Ascending aorta (tissue), 2 donors: ENCODE data around the gene SMPDL3A. TPM values are rescaled to one million over a fixed set of nuclear protein-coding genes. Genes with fewer than 3 reads are reported as not detected.

Source experiments
- DNase-seq, 2 donors: peaks; one replicate each; pipeline ENCODE4 v3.0.0-alpha.2; 2019; ENCODE audit warnings: low spot score in 2 of 2
- H3K27ac ChIP-seq, 2 donors: fragments of 200-600 bp; sonication (generic); one replicate each; pipeline ENCODE4 v1.5.1; 2016 to 2017; ENCODE audit warnings: mild to moderate bottlenecking in 1 of 2
- H3K27me3 ChIP-seq: fragments of 200-600 bp; sonication (generic); one replicate; pipeline ENCODE4 v1.5.1; 2017
- H3K36me3 ChIP-seq, 2 donors: fragments of 200-600 bp; sonication (generic); one replicate each; pipeline ENCODE4 v1.5.1; 2016
- H3K4me1 ChIP-seq, 2 donors: fragments of 200-600 bp; sonication (generic); one replicate each; pipeline ENCODE4 v1.5.1; 2016 to 2017; ENCODE audit warnings: mild to moderate bottlenecking in 1 of 2
- H3K4me3 ChIP-seq, 2 donors: fragments of 200-600 bp; sonication (generic); one replicate each; pipeline ENCODE4 v1.5.1; 2016 to 2017; ENCODE audit warnings: mild to moderate bottlenecking in 1 of 2
- H3K9me3 ChIP-seq, 2 donors: fragments of 200-600 bp; sonication (generic); one replicate each; pipeline ENCODE4 v1.5.1; 2016
- CTCF ChIP-seq, 3 experiments: fragments of 200-600 bp in 2 of 3; fragments of 450-650 bp in 1 of 3; sonication (generic) in 2 of 3; IDR thresholded peaks; one replicate each; pipeline ENCODE4 v1.5.1; 2016 to 2019; ENCODE audit warnings: antibody characterized with exemption in 3 of 3, mild to moderate bottlenecking in 1 of 3, moderate library complexity in 1 of 3
- intact Hi-C: fragments of 100-400 bp; cut with DNase I; formaldehyde crosslinking; loops from one replicate; pipeline ENCODE4 v1.15.1; 2023
- total RNA-seq: library from RNA; depleted of rRNA; stranded (reverse); fragments of >200 nt; gene quantifications from one replicate; pipeline ENCODE4 v1.1.0, GENCODE V29; 2016

The SMPDL3A gene
- total RNA-seq, 1 donor from 2014 or later: 2.7 TPM

GRCh38 chr6:122779667-122780066, 9.4 kb upstream of the SMPDL3A start, which contains the start of gene FABP7:
Gene FABP7, plus strand, starts transcription at chr6:122779716. Its CDS starts 79 bp downstream, at chr6:122779795.
- TF ChIP-seq CTCF (IDR thresholded peaks at IDR 0.05): no peak
- Histone ChIP-seq H3K36me3 (no peaks in the 10 kb centered on the region), H3K4me3 (no peak within 1 kb of the TSS), H3K27me3 (no peaks in the 10 kb centered on the region), H3K9me3 (no peaks in the 10 kb centered on the region), H3K27ac (no peak within 1 kb of the TSS), H3K4me1 (no peaks in the 10 kb centered on the region)
- DNase-seq: no peak
- intact Hi-C loops: no loop called here

- Histone ChIP-seq H3K4me1 (no peaks in the 10 kb centered on the region), H3K9me3 (no peaks in the 10 kb centered on the region), H3K27me3 (no peaks in the 10 kb centered on the region), H3K36me3 (no peaks in the 10 kb centered on the region), H3K27ac (no peak overlapping the region), H3K4me3 (no peak overlapping the region)
- intact Hi-C loops: no loop called here
- DNase-seq: no peak
- no peak for TF ChIP-seq CTCF (IDR thresholded peaks at IDR 0.05)
Measured at GRCh38 chr6:122780114-122780513, 8.9 kb upstream of the SMPDL3A start.

GRCh38 chr6:122781716-122782115, 7.3 kb upstream of the SMPDL3A start:
- Histone ChIP-seq H3K4me3 (no peak overlapping the region), H3K4me1 (no peaks in the 10 kb centered on the region), H3K9me3 (no peaks in the 10 kb centered on the region), H3K27me3 (no peaks in the 10 kb centered on the region), H3K27ac (no peak overlapping the region), H3K36me3 (no peaks in the 10 kb centered on the region)
- no peak for DNase-seq
- no peak for TF ChIP-seq CTCF (IDR thresholded peaks at IDR 0.05)
- intact Hi-C loops: no loop called here

GRCh38 chr6:122783401-122783800, 5.7 kb upstream of the SMPDL3A start:
- Histone ChIP-seq H3K36me3 (no peaks in the 10 kb centered on the region), H3K9me3 (no peaks in the 10 kb centered on the region), H3K4me1 (no peaks in the 10 kb centered on the region), H3K27me3 (no peaks in the 10 kb centered on the region), H3K4me3 (no peak overlapping the region), H3K27ac (no peak overlapping the region)
- TF ChIP-seq CTCF (IDR thresholded peaks at IDR 0.05): no peak
- DNase-seq: no peak
- intact Hi-C loops: no loop called here

GRCh38 chr6:122785891-122786290, 3.2 kb upstream of the SMPDL3A start:
- Histone ChIP-seq H3K9me3 (no peaks in the 10 kb centered on the region), H3K27me3 (no peaks in the 10 kb centered on the region), H3K4me1 (no peaks in the 10 kb centered on the region), H3K4me3 (no peak overlapping the region), H3K27ac (no peak overlapping the region), H3K36me3 (no peaks in the 10 kb centered on the region)
- no peak for TF ChIP-seq CTCF (IDR thresholded peaks at IDR 0.05)
- no peak for DNase-seq
- intact Hi-C loops: no loop called here

- no peak for DNase-seq
- Histone ChIP-seq H3K27me3 (no peaks in the 10 kb centered on the region), H3K4me1 (no peaks in the 10 kb centered on the region), H3K9me3 (no peaks in the 10 kb centered on the region), H3K27ac (no peak overlapping the region), H3K36me3 (no peaks in the 10 kb centered on the region), H3K4me3 (no peak overlapping the region)
- intact Hi-C loops: no loop called here
- no peak for TF ChIP-seq CTCF (IDR thresholded peaks at IDR 0.05)
Measured at GRCh38 chr6:122787721-122788120, 1.3 kb upstream of the SMPDL3A start.
